ENCODE measurements around the gene CDH5. TPM values are rescaled to one million over a fixed set of nuclear protein-coding genes. Genes with fewer than 3 reads are reported as not detected.

CDH5 gene
- total and polyA plus RNA-seq, 2 donors from 2014 or later: 13.9 to 41.3 TPM

DNA sequence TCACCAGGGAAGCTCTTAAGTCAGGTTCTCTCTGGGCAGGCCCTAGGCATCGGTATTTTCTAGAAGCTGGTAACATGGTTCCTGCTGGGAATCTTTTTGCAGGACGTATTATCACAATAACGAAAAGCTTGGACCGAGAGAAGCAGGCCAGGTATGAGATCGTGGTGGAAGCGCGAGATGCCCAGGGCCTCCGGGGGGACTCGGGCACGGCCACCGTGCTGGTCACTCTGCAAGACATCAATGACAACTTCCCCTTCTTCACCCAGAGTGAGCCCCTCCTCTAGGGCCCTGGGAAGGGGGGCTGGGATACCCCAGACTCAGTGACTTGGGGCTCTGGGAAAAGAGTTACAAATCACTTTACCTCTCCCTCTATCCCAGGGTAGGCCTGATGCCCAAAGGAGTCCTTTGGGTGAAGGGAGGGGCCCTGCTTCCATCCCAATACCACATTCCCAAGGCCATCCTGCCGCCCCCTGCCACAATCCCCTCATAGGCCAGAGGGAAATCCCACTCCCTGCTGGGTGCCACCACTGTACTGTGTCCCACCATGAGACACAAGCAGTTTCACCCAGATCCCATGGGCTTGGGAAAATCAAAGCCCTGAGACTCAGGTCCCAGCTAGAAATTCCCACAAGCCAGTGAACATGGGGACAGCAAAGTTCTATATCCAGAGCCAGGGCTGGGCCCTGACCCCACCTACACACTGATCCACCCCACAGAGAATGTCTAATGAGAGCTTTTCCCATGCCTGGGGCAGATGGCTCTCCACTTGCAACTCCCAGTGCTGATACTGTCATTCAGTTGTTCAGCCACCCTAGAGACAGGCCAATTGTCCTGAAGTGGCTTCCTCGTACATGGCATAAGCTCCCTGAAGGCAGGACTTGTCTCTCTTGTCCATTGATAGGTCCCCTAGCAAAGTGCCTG is 23.0 kb downstream of the CDH5 start:
- Histone ChIP-seq H3K9me3 (ENCODE audit: control insufficient read depth in 2 of 3, insufficient read depth in 1 of 3, low read length in 3 of 3) (no peaks in the 10 kb centered on the region), H3K27ac (ENCODE audit: low read depth in 2 of 2, low read length in 2 of 2) (no peak overlapping the region), H3K9ac (ENCODE audit: low read length in 3 of 3) (no peak overlapping the region), H3K4me1 (ENCODE audit: control insufficient read depth in 2 of 3, insufficient read depth in 2 of 3, low read depth in 1 of 3, low read length in 3 of 3) (no peaks in the 10 kb centered on the region), H3K36me3 (ENCODE audit: control insufficient read depth in 2 of 3, insufficient read depth in 3 of 3, low read length in 3 of 3) (no peaks in the 10 kb centered on the region), H3K4me3 (ENCODE audit: low read length in 3 of 3) (no peak overlapping the region), H3K27me3 (ENCODE audit: control insufficient read depth, insufficient read depth, low read length) (no peaks in the 10 kb centered on the region)
- no peak for FAIRE-seq
- DNase-seq: peak in 1 of 5 donors; percentile 21
- intact Hi-C loops (cut with DNase I): no loop called here
- TF ChIP-seq, protein P1, sequence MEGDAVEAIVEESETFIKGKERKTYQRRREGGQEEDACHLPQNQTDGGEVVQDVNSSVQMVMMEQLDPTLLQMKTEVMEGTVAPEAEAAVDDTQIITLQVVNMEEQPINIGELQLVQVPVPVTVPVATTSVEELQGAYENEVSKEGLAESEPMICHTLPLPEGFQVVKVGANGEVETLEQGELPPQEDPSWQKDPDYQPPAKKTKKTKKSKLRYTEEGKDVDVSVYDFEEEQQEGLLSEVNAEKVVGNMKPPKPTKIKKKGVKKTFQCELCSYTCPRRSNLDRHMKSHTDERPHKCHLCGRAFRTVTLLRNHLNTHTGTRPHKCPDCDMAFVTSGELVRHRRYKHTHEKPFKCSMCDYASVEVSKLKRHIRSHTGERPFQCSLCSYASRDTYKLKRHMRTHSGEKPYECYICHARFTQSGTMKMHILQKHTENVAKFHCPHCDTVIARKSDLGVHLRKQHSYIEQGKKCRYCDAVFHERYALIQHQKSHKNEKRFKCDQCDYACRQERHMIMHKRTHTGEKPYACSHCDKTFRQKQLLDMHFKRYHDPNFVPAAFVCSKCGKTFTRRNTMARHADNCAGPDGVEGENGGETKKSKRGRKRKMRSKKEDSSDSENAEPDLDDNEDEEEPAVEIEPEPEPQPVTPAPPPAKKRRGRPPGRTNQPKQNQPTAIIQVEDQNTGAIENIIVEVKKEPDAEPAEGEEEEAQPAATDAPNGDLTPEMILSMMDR (IDR thresholded peaks at IDR 0.05; ENCODE audit: borderline replicate concordance, extremely low read depth, insufficient read depth): no peak

DNA sequence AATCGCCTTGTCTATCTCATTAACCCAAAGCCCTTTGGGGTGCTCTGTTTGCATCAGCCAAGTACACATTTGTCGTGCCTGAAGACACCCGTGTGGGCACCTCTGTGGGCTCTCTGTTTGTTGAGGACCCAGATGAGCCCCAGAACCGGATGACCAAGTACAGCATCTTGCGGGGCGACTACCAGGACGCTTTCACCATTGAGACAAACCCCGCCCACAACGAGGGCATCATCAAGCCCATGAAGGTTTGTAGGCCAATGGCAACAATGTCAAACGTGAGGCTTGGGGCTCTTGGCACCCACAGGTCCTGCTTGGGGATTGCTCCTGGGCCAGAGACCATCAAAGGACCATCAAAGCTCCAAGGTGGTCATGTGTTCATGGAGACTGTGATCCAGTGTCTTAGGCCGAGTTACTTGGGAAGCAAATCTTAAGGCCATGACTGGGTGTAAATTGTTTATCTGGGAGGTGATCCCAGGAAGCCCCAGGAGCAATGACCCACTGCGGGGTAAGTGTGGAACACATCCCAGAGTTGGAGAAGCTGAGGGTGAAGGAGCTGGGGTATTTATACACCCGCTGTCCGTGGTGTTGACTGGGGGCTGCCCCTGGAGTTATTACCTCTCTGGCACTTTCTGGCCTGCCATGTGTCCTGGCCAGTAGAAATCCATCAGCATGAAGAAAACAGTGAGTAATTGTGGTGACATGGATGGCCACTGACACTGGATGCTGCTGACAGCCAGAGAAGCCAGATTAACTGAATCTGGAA is 24.0 kb downstream of the CDH5 start:
- no peaks in the 10 kb centered on the region for H3K27me3 ChIP-seq (ENCODE audit: control insufficient read depth, insufficient read depth, low read length)
- no peak for FAIRE-seq
- no peak overlapping the region for H3K4me3 ChIP-seq (ENCODE audit: low read length in 3 of 3)
- H3K27ac ChIP-seq (ENCODE audit: low read depth in 2 of 2, low read length in 2 of 2): no peak overlapping the region
- H3K9me3 ChIP-seq (ENCODE audit: control insufficient read depth in 2 of 3, insufficient read depth in 1 of 3, low read length in 3 of 3): no peaks in the 10 kb centered on the region
- H3K9ac ChIP-seq (ENCODE audit: low read length in 3 of 3): no peak overlapping the region
- H3K4me1 ChIP-seq (ENCODE audit: control insufficient read depth in 2 of 3, insufficient read depth in 2 of 3, low read depth in 1 of 3, low read length in 3 of 3): no peaks in the 10 kb centered on the region
- no peak for DNase-seq
- TF ChIP-seq, protein P1 (IDR thresholded peaks at IDR 0.05; ENCODE audit: borderline replicate concordance, extremely low read depth, insufficient read depth): no peak
- intact Hi-C loops (cut with DNase I): no loop called here
- H3K36me3 ChIP-seq (ENCODE audit: control insufficient read depth in 2 of 3, insufficient read depth in 3 of 3, low read length in 3 of 3): no peaks in the 10 kb centered on the region

DNA sequence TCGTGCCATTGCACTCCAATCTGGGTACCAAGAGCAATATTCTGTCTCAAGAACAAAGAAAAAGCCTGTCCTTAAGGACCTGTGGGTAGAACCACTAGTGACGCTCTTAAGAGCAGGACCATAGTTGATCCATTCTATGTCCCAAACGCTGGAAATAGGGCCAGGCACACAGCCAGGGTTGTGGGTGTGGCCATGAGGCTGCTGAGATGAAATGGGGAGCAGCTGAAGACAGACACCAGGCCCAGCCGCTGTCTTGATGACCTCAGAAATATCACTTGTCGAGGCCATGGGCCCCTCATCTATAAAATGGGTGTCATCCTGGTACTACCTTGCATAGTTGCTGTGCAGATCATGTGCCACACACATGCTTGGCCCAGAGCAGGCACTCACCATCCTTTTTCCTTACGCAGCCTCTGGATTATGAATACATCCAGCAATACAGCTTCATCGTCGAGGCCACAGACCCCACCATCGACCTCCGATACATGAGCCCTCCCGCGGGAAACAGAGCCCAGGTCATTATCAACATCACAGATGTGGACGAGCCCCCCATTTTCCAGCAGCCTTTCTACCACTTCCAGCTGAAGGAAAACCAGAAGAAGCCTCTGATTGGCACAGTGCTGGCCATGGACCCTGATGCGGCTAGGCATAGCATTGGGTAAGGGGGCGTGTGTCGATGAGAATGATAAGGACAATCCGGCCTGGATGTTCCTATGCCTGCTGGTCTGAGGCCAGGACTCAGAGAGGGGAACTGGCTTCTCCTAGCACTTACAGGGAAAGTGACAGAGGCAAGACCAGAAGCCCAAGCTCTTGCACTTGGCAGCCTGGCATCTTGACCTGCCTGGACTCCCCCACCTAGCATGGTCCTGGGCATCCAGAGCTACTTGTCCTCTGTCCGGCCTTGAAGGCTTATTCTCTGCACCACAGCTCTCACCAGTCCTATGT is 25.5 kb downstream of the CDH5 start:
- Histone ChIP-seq H3K4me1 (ENCODE audit: control insufficient read depth in 2 of 3, insufficient read depth in 2 of 3, low read depth in 1 of 3, low read length in 3 of 3) (no peaks in the 10 kb centered on the region), H3K9me3 (ENCODE audit: control insufficient read depth in 2 of 3, insufficient read depth in 1 of 3, low read length in 3 of 3) (no peaks in the 10 kb centered on the region), H3K4me3 (ENCODE audit: low read length in 3 of 3) (no peak overlapping the region), H3K27me3 (ENCODE audit: control insufficient read depth, insufficient read depth, low read length) (no peaks in the 10 kb centered on the region), H3K27ac (ENCODE audit: low read depth in 2 of 2, low read length in 2 of 2) (no peak overlapping the region), H3K9ac (ENCODE audit: low read length in 3 of 3) (no peak overlapping the region), H3K36me3 (ENCODE audit: control insufficient read depth in 2 of 3, insufficient read depth in 3 of 3, low read length in 3 of 3) (no peaks in the 10 kb centered on the region)
- no peak for DNase-seq
- TF ChIP-seq, protein P1 (IDR thresholded peaks at IDR 0.05; ENCODE audit: borderline replicate concordance, extremely low read depth, insufficient read depth): no peak
- no peak for FAIRE-seq
- intact Hi-C loops (cut with DNase I): no loop called here

Data from kidney (tissue), 14 donors.